H1 (cell line): ENCODE results near the gene DAP.

Experiments used
- SIN3A ChIP-seq, 2 experiments: IDR thresholded peaks in 1 of 2; conservative IDR thresholded peaks in 1 of 2; 2 replicates each; pipeline ENCODE4 v1.6.1; 2011 to 2012; ENCODE audit warnings: low read length in 2 of 2, improper control_type of control experiment in 1 of 2, low read depth in 1 of 2, mild to moderate bottlenecking in 1 of 2
- SP2 ChIP-seq: IDR thresholded peaks from 2 replicates; pipeline ENCODE4 v1.6.1; 2012; ENCODE audit warnings: mild to moderate bottlenecking, low read length, inconsistent platforms

- no peak for TF ChIP-seq SIN3A (conservative IDR thresholded peaks at IDR 0.05 in 1 of 2, IDR thresholded peaks at IDR 0.05 in 1 of 2; ENCODE audit: low read depth in 1 of 2, low read length in 2 of 2)
- no peak for TF ChIP-seq SP2
Measured at GRCh38 chr5:10759111-10759510, 1.9 kb downstream of the DAP start.
